Stimulated activated CD8-positive, alpha-beta memory T cell treated with anti-CD3 and anti-CD28 coated beads, Interleukin-4, amount 100 ng/mL, for 48 hours (primary cell): ENCODE measurements around the gene GADD45G.

Source experiments
- DNase-seq: peaks from one replicate; pipeline ENCODE4 v3.0.0-alpha.2; 2020

Gene GADD45G

GRCh38 chr9:89632192-89632733 is 27.5 kb downstream of the GADD45G start:
- no peak for DNase-seq

GRCh38 chr9:89632736-89633135 is 27.9 kb downstream of the GADD45G start:
- DNase-seq, result no peak

- DNase-seq, result no peak
Observed at GRCh38 chr9:89633404-89633803, 28.6 kb downstream of the GADD45G start.

- no peak for DNase-seq
Observed at GRCh38 chr9:89633920-89634319, 29.1 kb downstream of the GADD45G start.

GRCh38 chr9:89634995-89635742 is 30.4 kb downstream of the GADD45G start:
- no peak for DNase-seq

- DNase-seq, result no peak
Observed at GRCh38 chr9:89635816-89636215, 31.0 kb downstream of the GADD45G start.

- no peak for DNase-seq
Observed at GRCh38 chr9:89637787-89638186, 33.0 kb downstream of the GADD45G start.

- DNase-seq, result no peak
Observed at GRCh38 chr9:89638359-89638758, 33.5 kb downstream of the GADD45G start.

- no peak for DNase-seq
Observed at GRCh38 chr9:89638893-89639292, 34.1 kb downstream of the GADD45G start.

- DNase-seq, result no peak
Observed at GRCh38 chr9:89639367-89639795, 34.6 kb downstream of the GADD45G start.

GRCh38 chr9:89639961-89640360 is 35.1 kb downstream of the GADD45G start:
- no peak for DNase-seq

GRCh38 chr9:89640361-89640760 is 35.5 kb downstream of the GADD45G start:
- no peak for DNase-seq

- no peak for DNase-seq
Observed at GRCh38 chr9:89640801-89641200, 36.0 kb downstream of the GADD45G start.

- DNase-seq, result no peak
Observed at GRCh38 chr9:89641980-89642379, 37.2 kb downstream of the GADD45G start.

GRCh38 chr9:89642789-89643188 is 38.0 kb downstream of the GADD45G start:
- DNase-seq, result no peak

GRCh38 chr9:89646189-89646939 is 41.6 kb downstream of the GADD45G start:
- DNase-seq, result no peak

- DNase-seq, result no peak
Observed at GRCh38 chr9:89647366-89648128, 42.7 kb downstream of the GADD45G start.

- DNase-seq, result no peak
Observed at GRCh38 chr9:89648247-89649000, 43.6 kb downstream of the GADD45G start.

GRCh38 chr9:89649039-89649691 is 44.4 kb downstream of the GADD45G start:
- no peak for DNase-seq

- no peak for DNase-seq
Observed at GRCh38 chr9:89654025-89654662, 49.3 kb downstream of the GADD45G start.
